Activated CD4-positive, alpha-beta T cell treated with anti-CD3 and anti-CD28 coated beads, Interleukin-2, amount 50 U/mL, for 48 hours (primary cell): ENCODE measurements around the gene ATP5MG.
"Not testable (repeated sequence)": the region's sequence is repeated elsewhere in the genome, so short reads cannot be mapped to it uniquely, and the experiment has no call there.

ENCODE experiments used
- DNase-seq, 2 experiments: peaks; one replicate each; pipeline ENCODE4 v3.0.0-alpha.2; 2020

ATP5MG gene

DNA sequence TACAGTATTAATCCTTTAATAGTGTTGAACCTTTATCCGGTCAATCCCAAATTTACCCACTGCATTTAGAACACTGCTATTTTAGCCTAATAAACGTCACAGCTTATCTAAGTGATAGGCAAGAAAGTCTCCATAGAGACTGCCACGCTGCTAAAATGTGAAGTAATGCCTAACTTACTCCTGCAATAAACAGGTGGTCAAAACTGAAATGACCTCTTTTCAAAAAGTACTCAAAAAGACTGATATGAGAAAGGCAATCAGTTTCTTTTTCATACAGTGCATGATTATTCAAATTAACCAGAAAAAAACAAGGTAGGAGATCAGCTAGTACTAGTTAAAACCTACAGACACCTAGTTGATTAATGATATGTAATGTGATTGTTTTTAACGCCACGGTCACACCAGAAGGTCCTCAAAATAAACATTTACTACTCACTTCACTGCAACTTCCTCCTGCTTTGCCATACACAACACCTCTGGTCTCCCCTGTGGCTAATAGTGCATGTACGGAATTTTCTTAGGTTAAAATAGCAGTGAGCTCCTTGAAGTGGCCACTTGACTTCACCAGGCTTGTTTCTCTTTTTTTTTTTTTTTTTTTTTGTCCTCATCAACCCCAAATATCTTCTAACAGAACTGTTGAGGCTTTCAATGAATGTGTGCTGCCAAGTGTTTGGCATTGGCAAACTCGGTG is 8.8 kb downstream of the ATP5MG start:
- DNase-seq = no peak

DNA sequence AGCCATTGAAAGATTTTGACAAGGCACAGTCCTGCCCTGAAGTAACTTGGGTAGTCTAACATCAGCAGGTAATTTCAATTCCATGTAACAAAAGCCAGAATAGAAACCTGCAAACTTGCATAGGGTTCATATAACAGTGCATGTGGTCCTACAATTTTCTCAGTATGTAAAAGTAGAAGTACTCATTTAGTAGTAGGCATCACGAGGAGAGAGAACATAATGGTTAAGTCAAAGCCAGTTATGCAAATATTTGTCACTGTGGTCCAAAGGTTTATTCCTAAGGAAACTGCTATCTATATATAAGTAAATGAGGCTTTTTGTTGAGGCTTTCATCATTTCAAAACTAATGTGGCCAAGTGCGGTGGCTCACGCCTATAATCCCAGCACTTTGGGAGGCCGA is 10.1 kb downstream of the ATP5MG start:
- no peak for DNase-seq

DNA sequence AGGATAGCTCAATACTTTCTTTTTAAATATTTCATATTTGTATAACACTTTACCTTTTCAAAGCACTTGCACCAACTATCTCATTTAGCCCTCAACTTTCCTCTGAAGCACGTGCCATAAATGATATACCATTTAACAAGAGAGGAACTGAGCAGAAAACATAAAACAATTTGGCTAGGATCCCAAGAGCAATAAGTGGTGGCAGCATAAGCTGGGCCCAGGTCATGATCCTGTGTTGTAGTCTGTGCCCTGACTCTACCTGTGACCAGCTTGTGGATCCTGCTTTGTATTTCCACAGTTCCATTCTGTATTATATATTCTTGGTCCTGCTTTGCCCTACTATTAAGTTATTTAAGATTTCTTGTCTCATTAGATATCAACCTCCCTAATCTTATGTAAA is 11.5 kb downstream of the ATP5MG start:
- no peak for DNase-seq

DNA sequence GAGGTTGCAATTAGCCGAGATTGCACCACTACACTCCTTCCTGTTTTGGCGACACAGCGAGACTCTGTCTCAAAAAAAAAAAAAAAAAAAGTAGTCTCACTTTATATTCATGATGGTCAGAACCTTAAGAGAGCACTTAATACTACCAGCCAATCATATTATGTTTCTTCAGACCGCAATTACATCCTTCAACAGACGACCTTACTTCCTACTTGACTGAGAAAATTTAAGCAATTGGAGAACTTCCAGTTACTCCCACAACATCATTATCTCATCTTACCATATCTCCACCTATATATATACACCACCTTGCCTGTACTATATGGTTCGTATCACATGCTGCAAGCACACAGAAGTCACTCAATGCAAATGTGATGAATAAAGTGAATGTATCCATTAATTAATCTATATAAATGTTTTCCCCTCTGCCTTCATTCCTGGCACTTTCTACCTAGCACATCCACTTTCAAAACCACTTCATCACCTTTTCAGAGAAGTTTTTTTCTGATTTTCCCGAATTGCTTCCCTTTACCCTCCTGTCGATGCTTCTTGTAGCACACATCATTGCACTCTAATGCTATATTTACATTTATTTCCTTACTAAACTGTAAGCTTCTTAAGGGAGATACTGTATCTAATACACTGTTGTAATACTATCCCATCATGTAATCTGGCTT is 13.8 kb downstream of the ATP5MG start:
- no peak for DNase-seq

DNA sequence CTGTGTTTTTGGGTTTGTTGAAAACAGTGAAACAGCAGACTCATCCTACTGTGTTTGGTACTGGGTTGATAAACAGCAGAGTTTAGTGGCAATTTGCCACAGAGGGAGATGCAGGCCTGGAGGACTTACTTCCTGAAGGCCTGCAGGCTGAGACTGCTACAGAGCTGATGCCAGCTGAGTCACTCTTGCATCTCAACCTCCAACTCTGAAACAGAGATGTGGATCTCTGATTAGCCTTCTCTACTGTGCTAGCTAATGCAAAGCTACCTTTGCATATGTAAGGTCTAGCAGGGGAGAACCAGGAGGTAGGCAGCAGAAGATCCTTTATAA is 14.3 kb downstream of the ATP5MG start:
- DNase-seq = no peak

DNA sequence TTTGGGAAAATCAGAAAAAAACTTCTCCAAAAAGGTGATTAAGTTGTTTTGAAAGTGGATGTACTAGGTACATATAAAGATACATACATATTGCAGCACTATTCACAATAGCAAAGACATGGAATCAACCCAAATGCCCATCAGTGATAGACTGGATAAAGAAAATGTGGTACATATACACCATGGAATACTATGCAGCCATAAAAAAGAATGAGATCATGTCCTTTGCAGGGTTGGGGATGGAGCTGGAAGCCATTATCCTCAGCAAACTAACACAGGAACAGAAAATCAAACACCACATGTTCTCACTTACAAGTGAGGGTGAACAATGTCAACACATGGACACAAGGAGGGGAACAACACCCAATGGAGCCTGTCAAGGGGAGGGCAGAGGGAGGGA is 15.5 kb downstream of the ATP5MG start:
- DNase-seq = not testable (repeated sequence)

DNA sequence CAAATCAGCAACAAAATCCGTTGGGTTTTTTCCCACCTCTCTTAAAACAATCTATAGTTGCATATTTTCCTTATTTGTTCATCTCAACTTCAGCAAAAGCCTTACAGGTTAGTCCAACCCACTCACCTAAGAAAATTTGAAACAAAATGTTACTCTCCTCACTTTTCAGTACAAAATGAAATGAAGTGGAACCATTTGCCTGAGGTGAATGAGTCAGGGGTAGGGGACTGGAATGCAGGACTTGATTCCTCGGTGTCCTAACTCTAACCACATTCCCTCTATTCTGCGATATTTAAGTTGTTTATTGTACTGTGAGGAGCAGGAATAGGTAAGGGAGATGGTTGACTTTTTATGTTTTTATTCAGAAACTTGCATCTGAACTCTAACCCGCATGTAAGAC is 16.4 kb downstream of the ATP5MG start:
- DNase-seq = no peak

DNA sequence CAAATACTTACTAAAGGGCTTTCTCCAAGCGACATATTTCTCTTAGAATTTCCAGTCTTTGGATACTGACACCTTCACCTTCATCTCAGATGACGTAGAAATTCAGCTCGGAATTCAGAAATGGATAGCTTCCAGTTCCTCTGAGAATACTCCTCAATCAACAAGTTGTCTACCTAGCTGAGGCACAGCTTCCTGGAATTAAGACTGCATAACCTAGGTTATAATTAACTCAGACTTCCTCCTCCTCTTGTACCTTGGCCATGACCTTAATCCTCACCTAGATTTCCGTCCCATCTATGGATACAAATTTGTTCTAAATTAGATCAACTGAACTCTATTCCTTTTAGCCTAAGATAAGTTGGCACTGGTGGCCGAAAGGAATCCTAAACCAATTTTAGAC is 17.4 kb downstream of the ATP5MG start:
- DNase-seq = no peak

DNA sequence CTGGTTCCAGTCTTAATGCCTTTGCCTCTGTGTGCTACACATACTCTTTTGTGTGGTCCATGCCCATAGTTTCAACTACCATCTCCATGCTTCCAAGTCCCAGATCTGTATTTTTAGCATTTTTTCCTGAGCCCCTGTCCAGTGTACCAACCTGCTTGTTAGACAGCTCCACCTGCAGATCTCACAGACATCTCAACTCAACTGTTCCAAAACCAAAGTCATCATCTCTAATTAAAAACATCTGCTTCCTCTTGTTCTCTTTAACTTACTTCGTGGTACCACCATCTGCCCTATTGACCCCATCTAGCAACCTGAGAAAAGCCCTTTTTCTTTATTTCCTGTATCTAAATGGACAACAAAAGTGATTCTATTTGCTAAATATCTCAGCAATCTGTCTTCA is 26.3 kb downstream of the ATP5MG start:
- no peak for DNase-seq

DNA sequence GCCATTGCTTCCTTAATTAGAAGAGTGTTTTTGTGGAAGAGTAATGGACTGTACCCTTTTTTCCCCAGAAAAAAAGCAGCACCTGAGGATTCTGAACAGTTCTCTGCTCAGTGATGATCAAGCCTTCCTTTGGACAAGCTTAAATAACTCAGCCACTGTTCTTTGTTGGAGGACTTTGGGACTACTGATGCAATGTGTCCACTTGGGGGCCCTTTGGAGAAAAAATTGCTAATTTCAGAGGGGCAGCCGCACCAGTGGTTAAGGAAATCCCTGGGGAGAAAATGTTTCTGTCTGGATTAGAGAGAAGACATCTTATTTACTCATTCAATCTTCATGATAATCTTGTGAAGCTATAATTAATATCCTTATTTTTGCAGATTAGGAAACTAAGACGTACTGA is 29.6 kb downstream of the ATP5MG start:
- no peak for DNase-seq

DNA sequence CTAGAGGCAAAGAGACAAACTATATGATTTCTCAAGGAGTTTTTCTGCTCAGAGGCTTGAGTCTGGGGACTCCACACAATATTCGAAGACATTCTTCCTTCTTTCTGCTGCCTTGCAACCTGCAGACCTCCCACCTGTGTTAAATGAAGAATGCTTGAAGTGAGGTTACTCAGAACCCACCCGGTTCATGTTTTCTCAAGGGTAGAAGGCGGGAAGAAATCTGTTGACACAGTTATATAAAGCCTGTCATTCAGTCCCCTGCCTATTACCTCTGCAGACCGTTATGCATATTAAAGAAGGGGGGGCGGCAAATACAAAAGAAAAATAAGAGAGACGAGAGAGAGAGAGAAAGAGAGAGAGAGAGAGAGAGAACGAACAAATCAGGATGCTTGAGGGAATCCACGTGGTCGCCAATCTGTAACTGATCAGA is 32.7 kb downstream of the ATP5MG start:
- DNase-seq = no peak

DNA sequence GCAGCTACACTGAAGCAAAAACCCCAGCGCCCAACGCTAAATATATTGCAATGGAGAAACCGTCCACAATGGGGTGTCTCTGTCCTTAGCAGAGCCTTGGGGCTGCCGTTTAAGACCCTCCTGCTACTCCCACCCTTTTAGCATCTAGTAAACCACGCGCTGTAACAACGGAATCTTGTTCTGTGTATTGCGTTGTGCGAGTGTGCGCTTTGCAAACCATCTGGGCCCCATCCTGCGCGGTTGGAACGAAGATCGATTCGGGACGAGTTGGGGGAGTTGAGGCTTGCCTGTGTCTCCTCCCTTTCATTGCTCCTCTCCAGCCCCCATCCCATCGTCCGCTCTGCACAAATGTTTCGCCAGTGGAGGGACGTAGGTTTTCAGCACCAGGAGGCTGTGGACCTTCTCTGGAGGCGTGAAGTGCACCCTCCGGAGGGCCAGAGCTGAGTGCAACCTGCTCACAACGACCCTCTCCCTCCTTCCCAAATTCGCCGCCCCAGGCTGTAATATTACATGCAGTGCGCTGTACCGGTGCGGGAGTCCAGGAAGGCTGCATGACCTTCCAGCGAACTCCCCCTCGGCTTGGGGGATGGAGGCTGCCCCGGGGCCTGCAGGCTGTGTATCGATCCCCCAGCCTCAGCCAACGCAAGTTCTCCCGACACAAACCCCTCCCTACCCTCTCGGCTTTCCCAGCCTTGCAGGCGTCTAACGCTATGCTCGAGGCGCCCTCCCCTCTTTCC is 33.3 kb downstream of the ATP5MG start:
- peak; percentile 42 to 56 for DNase-seq

DNA sequence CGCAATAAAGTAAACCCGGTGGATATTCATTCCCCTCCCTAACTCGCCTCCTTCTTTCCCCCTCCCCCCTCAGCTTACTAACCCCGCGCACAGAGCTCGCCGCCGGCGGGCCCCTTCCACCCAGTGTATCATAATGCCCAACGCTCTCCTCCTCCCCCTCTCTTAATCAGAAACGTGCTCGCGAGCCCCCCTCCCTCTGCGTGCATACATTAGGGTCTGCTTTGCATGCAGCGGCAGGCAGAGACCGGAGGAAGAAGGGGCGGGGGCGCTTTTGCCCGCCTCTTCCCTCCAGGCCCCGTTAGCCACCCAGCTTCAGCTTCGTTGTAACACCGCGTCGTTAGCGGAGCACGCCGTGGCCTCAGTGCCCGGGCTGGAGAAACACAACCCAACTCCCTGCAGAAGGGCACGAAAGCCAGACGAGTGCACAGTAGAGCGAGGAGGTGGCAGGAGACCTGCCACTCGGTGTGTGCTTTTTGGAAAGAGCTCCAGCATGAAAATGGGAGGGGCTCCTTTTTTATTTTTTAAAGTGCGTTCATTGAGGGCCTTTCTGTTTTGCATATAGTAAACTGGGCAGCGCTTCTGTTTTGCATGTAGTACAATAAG is 34.0 kb downstream of the ATP5MG start:
- DNase-seq = peak; percentile 66 to 72

DNA sequence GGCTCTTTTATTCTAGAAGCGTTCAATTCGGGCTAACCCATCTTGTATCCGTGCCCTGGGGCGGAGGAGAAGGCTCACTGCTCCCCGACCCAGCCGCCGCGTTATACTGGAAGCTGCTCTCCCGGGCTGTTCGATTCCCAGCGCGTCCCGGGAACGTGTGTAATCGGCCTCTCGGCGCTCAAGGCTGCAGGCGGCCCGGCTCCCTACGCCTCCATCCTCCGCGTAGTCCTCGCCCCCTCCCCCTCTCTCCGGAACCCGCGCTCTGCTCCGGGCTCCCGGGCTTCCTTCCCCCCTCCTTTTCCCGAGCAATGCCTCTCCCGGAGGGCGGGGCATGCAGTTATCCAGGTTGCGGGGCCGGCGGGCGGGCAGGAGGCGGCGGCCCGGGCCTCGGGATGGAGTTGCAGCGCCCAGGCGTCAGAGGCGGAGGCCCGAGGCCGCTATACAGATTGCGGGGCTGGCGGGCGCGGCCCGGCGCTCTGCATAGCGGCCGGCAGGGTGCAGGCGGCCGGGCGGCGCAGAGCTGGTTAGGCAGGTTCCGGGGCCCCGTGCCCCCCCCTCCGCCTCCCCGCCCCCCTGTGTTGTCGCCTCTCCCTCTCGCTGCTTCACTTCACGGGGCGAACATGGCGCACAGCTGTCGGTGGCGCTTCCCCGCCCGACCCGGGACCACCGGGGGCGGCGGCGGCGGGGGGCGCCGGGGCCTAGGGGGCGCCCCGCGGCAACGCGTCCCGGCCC is 34.7 kb downstream of the ATP5MG start, which contains the start of gene KMT2A:
KMT2A (plus strand) TSS at position 600 of the 732 bp plus-strand sequence; CDS start at position 621, 21 bp downstream.
- DNase-seq = peak; percentile 96 to 97

DNA sequence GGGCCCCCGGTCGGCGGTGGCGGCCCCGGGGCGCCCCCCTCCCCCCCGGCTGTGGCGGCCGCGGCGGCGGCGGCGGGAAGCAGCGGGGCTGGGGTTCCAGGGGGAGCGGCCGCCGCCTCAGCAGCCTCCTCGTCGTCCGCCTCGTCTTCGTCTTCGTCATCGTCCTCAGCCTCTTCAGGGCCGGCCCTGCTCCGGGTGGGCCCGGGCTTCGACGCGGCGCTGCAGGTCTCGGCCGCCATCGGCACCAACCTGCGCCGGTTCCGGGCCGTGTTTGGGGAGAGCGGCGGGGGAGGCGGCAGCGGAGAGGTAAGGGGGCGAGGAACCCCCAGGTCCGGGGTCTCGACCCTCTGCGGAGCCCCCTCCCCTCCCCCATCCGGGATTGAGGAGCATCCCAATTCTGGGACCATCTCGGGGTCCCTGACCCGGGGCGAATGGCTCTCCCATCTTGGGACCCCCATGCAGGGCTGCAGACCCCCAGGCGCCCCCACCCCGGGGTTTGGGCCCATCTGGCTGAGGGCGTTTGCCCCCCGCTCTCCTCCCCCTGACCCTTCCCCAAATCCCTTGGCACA is 35.3 kb downstream of the ATP5MG start:
- peak; percentile 37 to 40 for DNase-seq

DNA sequence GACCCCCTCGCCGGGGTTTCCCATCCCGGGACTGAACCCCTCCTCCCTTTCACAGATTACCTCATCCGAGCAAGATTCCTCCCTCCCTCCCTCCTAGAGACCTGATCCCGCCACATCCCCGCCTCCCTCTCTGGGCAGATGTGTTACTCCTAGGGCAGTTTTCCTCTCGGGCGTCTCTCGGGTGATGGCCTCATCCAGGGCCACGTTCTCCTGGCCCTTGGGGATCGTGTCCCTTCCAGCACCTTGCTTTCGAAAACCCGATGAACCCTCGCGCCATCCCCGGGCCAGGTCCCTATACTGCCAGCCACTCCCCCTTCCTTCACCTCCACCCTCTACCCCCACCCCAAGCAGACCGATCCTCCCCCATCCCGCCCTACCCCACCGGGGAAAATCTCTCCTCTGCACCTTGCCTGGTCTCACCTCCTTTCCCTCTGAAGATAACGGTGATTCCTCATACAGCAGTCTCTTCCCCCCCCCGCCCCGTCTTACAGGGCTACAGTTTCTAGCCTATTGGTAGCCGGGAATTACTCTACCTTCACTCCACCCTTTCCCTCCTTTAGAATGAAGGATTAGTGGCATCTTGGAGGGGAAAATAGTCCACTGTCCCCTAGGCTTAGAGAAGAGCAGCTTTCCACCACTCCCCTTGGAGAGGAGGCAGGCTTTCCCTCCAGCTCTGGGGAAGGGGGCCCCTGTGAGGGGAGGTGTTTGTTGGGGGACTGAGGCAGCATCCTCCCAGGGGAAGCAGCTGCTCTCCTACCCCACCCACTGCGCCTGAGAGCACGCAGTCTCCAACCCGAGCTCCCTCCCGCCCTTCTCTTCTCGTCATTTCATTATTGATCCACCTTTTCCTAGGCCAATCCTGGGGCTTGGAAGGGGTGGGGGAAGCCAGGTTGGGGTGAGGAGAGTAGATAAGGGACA is 36.1 kb downstream of the ATP5MG start:
- DNase-seq = peak; percentile 55 to 59

DNA sequence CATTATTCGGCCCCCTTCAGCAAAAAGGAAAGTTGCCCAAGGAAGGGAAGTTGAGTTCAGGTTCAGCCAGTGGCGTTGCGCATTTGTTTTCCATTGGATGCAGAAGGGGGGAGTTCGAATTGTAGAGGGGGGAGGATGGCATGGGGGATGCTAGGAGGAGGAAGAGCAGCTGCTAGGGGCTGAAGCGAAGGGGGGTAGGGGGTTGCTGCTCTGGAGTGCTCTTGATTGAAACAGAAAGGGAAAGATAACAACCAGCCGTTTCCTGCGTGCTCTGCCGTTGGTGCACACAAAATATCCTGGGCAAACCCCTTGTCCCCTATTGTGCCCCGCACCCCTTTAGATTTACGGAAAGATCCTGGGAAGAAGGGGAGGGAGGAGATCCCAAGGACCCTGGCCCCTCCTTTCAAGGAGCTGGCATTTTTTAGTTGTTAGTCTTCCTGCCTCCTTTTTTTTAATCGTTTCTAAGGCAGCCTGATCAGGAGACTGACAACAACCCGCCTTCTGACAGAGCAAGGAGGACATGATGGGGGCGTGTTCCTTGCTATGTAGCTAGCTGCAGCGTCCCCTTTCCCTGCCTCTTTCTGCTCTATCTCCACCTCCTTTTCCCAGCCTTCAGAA is 37.0 kb downstream of the ATP5MG start:
- peak; percentile 48 to 56 for DNase-seq

DNA sequence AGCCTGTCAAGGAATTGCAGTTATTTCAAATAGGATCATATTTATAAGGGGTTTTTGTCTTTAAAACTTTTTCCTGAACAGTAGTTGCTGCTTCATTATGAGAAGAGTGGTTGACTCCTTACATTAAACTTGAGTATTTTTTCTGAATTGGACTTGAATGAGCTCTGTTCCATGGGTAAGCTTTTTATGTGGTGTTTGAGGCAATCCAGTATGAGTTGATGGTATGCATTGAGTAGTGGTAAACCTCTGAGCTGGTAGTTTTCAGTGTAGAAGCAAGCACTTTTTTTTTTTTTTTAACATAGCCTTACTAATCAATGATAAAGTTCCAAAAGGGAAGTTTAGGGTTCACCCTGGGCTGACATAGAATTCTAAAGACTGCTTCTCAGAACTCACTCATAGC is 38.2 kb downstream of the ATP5MG start:
- no peak for DNase-seq

DNA sequence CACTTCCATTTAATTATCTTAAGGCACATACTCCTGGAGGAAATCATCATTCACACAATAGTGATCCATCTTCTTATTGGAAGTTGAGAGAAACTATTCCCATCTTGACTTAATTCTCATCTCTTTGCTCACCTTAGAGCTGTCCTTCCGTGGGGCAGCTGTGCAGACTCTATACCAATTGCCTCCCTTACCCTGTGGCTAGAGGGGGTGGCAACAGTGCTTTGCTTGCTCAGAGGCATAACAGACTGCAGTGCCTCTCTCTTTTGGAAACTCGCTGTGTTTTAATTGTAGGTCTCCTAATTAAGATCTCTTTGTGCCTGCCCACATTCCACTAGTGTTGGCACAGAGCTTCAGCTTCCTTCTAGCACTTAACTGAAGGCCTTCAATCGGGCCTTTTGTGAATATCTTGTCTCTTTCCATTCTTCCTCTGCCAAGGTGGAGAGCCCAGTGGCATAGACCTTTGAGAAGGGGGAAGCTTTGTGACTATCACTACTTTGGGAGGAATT is 40.4 kb downstream of the ATP5MG start:
- peak in 1 of 2 experiments; percentile 23 for DNase-seq

DNA sequence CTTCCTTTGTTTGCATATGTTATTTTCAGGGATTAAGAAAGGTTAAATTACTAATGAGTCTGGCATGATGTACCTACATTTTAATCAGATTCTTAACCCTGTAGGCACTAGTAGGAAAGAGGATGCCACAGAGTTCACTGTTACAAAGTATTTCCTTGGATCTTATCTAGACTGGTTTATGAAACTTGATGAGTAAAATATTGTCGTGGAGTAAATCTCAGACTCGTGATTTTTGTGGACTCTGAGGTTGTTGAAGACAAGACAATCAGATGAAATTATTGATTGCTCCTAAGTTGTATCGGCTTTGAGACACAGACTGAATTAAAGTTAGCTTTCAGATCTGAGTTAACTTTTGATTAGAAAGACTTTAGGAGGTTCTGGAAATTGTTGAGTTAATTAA is 40.9 kb downstream of the ATP5MG start:
- no peak for DNase-seq
